RWPE2 (cell line): Measurements from ENCODE around the gene ARX.

ENCODE experiments used
- ATAC-seq: fragments of 200-7000 bp; cut with Tn5 transposase; 3 replicates; pipeline ENCODE4 v1.9.1; 2021; ENCODE audit warnings: low read depth
- DNase-seq: peaks from one replicate; pipeline ENCODE4 v3.0.0-alpha.2; 2020; ENCODE audit warnings: low spot score
- H3K27ac ChIP-seq: fragments of 450-650 bp; 2 replicates; pipeline ENCODE4 v1.5.1; 2017; ENCODE audit warnings: mild to moderate bottlenecking; ENCODE audit not compliant: poor library complexity, severe bottlenecking
- H3K27me3 ChIP-seq: fragments of 250-450 bp; sonication (Bioruptor Pico); 2 replicates; pipeline ENCODE4 v1.5.1; 2021; ENCODE audit warnings: mild to moderate bottlenecking, moderate library complexity; ENCODE audit not compliant: insufficient read depth, poor library complexity, severe bottlenecking
- H3K36me3 ChIP-seq: fragments of 250-450 bp; sonication (Bioruptor Pico); 2 replicates; pipeline ENCODE4 v1.5.1; 2020; ENCODE audit warnings: low read depth, mild to moderate bottlenecking, moderate library complexity
- H3K4me1 ChIP-seq: fragments of 250-450 bp; sonication (Bioruptor Pico); 2 replicates; pipeline ENCODE4 v1.5.1; 2021; ENCODE audit warnings: mild to moderate bottlenecking, moderate library complexity; ENCODE audit not compliant: insufficient read depth, poor library complexity, severe bottlenecking
- H3K4me3 ChIP-seq: fragments of 250-450 bp; sonication (Bioruptor Pico); 2 replicates; pipeline ENCODE4 v1.5.1; 2021; ENCODE audit warnings: mild to moderate bottlenecking, moderate library complexity; ENCODE audit not compliant: severe bottlenecking
- H3K9me3 ChIP-seq: fragments of 250-450 bp; sonication (Bioruptor Pico); 2 replicates; pipeline ENCODE4 v1.5.1; 2021; ENCODE audit warnings: mild to moderate bottlenecking, moderate library complexity; ENCODE audit not compliant: severe bottlenecking
- TF ChIP-seq, protein P1 (sequence below): fragments of 450-650 bp; IDR thresholded peaks from one replicate; pipeline ENCODE4 v1.5.1; 2017; ENCODE audit warnings: mild to moderate bottlenecking, moderate library complexity; ENCODE audit not compliant: poor library complexity, severe bottlenecking

Gene ARX

DNA sequence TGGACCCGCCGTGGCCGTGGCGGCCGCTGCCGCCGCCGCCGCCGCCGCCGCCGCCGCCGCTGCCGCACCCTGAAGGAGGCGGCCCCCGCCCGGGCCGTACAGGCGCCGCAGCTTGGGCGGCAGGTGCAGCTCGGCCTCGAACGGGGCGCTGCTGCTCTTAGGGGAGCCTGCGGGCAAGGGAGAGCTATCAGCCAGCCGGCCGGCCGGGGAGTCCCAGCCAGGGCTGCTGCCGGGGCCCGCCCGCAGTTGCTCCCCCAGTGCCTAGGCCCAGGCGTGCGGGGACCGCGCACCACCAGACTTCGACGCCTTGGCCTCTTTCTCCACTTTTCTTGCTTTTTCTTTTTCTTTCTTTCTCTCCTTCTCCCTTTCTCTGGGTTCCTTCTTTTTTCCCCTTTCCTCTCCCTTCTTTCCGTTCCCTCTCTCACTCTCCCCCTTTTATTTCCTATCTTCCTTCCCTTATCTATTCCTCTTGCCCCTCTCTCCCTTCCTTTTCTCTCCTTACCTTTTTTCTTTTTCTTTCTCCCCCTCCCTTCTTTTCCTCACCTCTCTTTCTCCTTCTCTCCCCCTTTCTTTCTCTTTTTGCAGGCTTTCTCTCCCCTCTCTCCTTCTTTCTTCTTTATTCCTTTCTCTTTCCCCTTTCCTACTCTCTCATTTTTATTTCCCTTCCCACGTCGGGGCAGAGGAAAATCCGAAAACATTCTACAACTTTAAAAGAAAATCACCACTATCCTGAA lies 2.0 kb downstream of the ARX start:
- Histone ChIP-seq H3K27ac (no peak overlapping the region), H3K27me3 (peaks cover 96% of the 10 kb centered on the region), H3K4me3 (no peak overlapping the region), H3K36me3 (no peaks in the 10 kb centered on the region), H3K9me3 (no peaks in the 10 kb centered on the region), H3K4me1 (no peaks in the 10 kb centered on the region)
- ATAC-seq (no peak), DNase-seq (no peak)
- TF ChIP-seq, protein P1, sequence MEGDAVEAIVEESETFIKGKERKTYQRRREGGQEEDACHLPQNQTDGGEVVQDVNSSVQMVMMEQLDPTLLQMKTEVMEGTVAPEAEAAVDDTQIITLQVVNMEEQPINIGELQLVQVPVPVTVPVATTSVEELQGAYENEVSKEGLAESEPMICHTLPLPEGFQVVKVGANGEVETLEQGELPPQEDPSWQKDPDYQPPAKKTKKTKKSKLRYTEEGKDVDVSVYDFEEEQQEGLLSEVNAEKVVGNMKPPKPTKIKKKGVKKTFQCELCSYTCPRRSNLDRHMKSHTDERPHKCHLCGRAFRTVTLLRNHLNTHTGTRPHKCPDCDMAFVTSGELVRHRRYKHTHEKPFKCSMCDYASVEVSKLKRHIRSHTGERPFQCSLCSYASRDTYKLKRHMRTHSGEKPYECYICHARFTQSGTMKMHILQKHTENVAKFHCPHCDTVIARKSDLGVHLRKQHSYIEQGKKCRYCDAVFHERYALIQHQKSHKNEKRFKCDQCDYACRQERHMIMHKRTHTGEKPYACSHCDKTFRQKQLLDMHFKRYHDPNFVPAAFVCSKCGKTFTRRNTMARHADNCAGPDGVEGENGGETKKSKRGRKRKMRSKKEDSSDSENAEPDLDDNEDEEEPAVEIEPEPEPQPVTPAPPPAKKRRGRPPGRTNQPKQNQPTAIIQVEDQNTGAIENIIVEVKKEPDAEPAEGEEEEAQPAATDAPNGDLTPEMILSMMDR, result no peak

DNA sequence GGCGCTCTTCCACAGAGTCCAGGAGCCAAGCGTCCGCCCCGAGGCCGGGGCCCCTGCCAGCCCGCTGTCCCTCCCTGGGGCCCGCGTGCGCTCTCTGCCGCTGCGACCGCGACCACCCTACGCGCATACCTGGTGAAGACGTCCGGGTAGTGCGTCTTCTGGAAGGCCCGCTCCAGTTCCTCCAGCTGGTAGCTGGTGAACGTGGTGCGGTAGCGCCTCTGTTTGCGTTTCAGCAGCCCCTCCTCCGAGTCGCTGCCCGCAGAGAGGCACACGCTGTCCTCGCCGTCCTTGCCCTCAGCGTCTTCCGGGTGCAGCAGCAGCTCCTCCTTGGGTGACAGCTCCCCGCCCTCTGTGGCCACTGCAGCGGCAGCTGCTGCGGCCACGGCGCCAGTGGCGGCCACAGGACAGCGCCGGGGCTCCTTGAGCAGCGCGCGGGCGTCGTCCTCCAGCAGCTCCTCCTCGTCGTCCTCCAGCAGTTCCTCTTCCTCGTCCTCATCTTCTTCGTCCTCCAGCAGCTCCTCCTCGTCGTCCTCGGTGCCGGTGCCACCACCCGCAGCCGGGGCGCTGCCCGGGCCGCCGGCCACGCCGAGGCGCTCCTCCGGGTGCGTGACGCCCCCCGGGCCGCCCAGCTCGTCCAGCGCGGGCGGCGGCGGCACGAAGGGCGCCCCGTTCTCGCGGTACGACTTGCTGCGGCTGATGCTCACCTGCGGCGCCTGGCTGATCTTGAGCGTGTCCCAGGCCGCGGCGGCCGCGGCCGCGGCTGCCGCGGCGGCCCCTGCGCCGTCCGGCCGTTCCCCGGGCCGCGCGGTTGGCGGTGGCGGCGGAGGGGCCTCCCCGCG lies 2.8 kb downstream of the ARX start:
- ATAC-seq (no peak), DNase-seq (no peak)
- no peaks in the 10 kb centered on the region for H3K36me3 ChIP-seq
- TF ChIP-seq, protein P1, result no peak
- H3K4me1 ChIP-seq, result no peaks in the 10 kb centered on the region
- peak overlapping the region; percentile 12 for H3K4me3 ChIP-seq
- H3K9me3 ChIP-seq, result no peaks in the 10 kb centered on the region
- H3K27me3 ChIP-seq, result peaks cover 96% of the 10 kb centered on the region
- H3K27ac ChIP-seq, result no peak overlapping the region

- peaks cover 96% of the 10 kb centered on the region for H3K27me3 ChIP-seq
- ATAC-seq, result peak; percentile 33; the same call in 1 of the 3 replicates
- DNase-seq, result no peak
Measured at GRCh38 chrX:25012433-25012735, 3.4 kb downstream of the ARX start.

DNA sequence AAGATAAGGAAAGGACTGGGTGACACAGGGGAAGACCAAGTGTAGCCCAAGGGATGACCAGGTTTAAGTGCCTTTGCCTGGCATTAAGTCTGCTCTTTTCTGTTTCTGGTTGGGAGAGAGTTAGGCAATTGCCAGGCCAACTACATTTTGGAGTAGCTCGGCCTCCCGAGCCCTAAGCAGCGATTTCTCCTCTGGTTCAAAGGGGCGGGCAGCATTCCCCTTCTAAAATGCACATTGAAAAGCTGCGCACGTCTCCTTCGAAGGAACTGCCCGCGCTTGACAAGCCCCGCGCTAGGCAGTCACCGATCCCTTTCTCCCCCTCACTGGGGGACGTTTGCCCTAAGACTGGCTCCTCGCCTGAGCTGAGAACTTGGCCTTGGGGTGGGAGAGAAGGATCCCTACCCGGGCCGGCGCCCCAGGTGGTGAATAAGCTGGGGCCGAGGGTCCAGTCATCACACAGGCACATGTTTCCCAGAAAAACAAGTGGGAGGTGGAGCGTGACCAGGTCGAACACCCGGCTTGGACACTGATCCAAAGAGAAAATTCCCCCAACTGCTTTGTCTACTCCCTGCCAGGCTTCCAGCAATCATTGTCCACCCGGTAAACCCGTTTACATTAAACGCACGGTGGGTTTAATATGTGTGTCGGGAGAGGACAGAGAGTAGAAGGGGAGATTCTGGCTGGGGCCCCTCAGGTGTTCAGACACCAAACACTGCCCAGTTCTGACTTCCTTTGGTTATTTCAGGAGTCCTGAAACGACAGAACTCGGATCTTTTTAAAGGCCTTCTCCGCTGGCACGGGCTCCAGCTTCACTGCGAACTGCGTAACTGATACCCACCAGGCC lies 4.0 kb downstream of the ARX start:
- H3K27me3 ChIP-seq, result peaks cover 96% of the 10 kb centered on the region
- no peak overlapping the region for H3K4me3 ChIP-seq
- TF ChIP-seq, protein P1, result no peak
- H3K36me3 ChIP-seq, result no peaks in the 10 kb centered on the region
- no peak for DNase-seq
- no peaks in the 10 kb centered on the region for H3K9me3 ChIP-seq
- no peak overlapping the region for H3K27ac ChIP-seq
- ATAC-seq, result no peak
- H3K4me1 ChIP-seq, result no peaks in the 10 kb centered on the region

More at GRCh38 chrX:25012433-25012735, 3.4 kb downstream of the ARX start:
- no peak overlapping the region for H3K4me3 ChIP-seq
- H3K9me3 ChIP-seq, result no peaks in the 10 kb centered on the region
- no peaks in the 10 kb centered on the region for H3K4me1 ChIP-seq
- no peak overlapping the region for H3K27ac ChIP-seq
- no peaks in the 10 kb centered on the region for H3K36me3 ChIP-seq
- TF ChIP-seq, protein P1, result no peak
